Astrocyte of the spinal cord (primary cell): ENCODE measurements around the gene PFN3.
"Not testable (repeated sequence)": the region's sequence is repeated elsewhere in the genome, so short reads cannot be mapped to it uniquely, and the experiment has no call there.

Experiments
- DNase-seq: peaks from one replicate; pipeline ENCODE4 v3.0.0; 2011; ENCODE audit warnings: low read depth, low spot score
- H3K4me3 ChIP-seq: 2 replicates; pipeline ENCODE4 v1.5.1; 2011; ENCODE audit warnings: low read depth, mild to moderate bottlenecking, low read length, moderate library complexity
- in situ Hi-C: cut with HindIII; loops from 2 replicates; pipeline ENCODE4 v1.10.0; 2017; ENCODE audit warnings: low sequenced_read_pairs
- TF ChIP-seq, protein P1 (sequence below): IDR thresholded peaks from 2 replicates; pipeline ENCODE4 v1.5.1; 2012; ENCODE audit warnings: low read depth, mild to moderate bottlenecking, low read length, inconsistent platforms

Gene PFN3

DNA sequence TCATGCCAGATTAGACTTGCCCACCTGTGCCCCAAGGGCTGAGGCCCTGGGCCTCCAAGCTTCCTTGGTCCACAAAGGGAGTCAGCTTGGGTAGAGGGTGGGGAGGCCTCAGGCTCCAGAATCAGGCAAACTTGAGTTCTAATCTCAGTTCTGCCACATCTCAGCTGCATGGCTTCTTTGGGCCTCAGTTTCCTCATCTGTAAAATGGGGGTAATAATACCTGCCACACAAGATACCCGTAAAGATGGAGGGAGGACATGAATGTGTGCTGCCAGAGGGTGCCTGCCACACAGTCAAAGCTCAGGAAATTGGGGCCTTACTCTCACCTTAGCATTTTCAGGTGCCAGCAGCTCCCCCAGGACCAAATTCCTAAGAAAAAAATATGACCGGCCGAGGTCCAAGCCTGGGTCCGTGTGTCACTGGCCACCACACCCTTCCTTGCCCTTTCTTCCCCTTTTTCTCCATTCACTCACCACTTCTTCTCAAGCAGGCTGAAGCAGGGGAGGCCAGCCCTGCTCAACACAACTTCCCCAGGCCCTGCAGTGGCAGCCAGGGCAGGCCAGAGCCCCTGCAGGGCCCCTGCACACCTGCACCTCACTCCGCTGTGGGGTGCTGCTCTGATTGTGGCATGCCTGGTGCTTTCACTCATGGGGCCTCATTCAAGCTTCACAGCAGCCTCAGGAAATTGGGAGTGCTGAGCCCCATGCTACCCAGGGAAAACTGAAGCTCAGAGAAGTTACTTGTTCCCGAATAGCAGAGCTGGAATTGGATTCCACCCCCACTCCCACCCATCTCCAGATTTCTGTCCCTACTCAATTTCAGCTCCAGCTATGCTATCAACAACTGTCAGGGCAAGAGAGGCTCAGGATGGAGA lies 38.8 kb downstream of the PFN3 start:
- TF ChIP-seq, protein P1, sequence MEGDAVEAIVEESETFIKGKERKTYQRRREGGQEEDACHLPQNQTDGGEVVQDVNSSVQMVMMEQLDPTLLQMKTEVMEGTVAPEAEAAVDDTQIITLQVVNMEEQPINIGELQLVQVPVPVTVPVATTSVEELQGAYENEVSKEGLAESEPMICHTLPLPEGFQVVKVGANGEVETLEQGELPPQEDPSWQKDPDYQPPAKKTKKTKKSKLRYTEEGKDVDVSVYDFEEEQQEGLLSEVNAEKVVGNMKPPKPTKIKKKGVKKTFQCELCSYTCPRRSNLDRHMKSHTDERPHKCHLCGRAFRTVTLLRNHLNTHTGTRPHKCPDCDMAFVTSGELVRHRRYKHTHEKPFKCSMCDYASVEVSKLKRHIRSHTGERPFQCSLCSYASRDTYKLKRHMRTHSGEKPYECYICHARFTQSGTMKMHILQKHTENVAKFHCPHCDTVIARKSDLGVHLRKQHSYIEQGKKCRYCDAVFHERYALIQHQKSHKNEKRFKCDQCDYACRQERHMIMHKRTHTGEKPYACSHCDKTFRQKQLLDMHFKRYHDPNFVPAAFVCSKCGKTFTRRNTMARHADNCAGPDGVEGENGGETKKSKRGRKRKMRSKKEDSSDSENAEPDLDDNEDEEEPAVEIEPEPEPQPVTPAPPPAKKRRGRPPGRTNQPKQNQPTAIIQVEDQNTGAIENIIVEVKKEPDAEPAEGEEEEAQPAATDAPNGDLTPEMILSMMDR: no peak
- no peak overlapping the region for H3K4me3 ChIP-seq
- in situ Hi-C loops: no loop called here
- no peak for DNase-seq

DNA sequence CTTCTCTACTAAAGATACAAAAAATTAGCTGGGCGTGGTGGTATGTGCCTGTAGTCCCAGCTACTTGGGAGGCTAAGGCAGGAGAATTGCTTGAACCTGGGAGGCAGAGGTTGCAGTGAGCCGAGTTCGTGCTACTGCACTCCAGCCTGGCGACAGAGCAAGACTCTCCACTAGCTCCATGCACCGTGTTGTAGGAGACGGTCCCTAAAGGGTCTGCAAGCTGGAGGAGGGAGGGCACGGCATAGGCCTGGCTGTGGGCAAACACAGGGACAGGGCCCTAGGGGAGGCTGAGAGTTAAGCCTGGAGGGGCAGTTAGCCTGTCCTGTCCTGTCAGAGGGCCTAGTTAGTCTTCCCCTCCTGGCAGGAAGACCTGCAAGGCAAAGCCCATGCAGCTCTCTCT lies 39.7 kb downstream of the PFN3 start:
- DNase-seq, in situ Hi-C loops: not testable (repeated sequence)

DNA sequence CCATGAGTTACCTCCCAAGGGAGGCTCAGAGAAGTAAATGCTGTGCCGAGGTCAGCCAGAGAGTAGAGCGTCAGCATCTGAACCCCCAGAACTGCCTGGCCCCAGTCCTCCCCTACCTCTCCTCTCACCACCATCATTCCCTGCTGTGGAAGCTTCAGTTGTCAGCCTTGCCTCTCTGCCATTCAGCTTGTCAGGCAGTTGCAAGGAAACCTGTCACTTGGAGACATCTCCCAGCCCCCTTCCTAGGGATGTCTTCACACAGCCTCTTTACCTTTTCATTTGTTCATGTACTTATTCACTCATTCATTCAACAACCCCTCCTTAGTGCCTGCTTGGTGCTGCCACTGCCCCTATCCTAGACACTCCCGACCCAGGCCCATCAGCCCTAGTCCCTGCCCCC lies 40.6 kb downstream of the PFN3 start:
- in situ Hi-C loops: no loop called here
- TF ChIP-seq, protein P1: no peak
- no peak for DNase-seq
- H3K4me3 ChIP-seq: no peak overlapping the region

More for the DNA sequence above, 39.7 kb downstream of the PFN3 start:
- H3K4me3 ChIP-seq: not testable (repeated sequence)

DNA sequence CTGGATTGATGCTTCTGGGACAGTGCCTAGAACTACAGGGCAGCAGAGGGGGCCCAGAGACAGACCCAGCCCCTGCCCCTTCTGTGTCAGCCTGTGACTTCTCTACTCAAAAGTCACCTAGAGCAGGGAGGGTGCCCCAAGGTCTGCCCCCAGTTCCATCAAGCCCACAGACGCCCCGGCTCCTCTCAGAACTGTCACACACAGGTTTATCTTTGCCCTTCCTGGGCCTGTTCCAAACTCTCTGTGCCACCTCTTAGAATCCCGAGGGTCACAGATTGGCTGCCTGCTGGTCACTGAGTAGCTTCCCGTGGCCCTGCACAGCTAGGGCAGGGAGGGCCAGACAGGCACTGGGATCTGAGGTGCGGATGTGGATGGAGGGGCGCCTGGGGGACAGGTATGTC lies 41.0 kb downstream of the PFN3 start:
- DNase-seq: no peak
- in situ Hi-C loops: no loop called here
- no peak overlapping the region for H3K4me3 ChIP-seq
- TF ChIP-seq, protein P1: no peak

DNA sequence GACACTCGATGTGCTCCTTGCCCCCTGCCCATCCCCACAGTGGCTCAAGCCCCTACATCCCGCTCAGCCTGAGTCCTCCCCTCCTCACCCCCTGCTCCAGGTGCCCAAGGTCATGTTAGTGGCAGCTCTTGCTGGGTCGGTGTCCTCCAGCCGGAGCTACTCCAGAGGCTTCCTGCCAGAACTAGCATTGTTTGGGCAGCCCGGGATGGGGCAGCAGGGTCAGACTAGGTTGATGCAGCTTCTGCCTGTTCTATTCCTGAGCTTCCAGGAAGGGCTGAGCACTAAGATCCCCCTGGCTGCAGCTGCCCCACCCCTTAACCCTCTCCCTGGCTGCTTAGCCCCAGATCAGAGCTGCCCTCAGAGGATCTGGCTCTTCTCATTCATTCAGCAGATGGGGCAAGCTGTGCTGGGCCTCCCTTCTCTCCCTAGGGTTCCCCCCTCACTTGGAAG lies 42.1 kb downstream of the PFN3 start:
- no peak overlapping the region for H3K4me3 ChIP-seq
- in situ Hi-C loops: no loop called here

DNA sequence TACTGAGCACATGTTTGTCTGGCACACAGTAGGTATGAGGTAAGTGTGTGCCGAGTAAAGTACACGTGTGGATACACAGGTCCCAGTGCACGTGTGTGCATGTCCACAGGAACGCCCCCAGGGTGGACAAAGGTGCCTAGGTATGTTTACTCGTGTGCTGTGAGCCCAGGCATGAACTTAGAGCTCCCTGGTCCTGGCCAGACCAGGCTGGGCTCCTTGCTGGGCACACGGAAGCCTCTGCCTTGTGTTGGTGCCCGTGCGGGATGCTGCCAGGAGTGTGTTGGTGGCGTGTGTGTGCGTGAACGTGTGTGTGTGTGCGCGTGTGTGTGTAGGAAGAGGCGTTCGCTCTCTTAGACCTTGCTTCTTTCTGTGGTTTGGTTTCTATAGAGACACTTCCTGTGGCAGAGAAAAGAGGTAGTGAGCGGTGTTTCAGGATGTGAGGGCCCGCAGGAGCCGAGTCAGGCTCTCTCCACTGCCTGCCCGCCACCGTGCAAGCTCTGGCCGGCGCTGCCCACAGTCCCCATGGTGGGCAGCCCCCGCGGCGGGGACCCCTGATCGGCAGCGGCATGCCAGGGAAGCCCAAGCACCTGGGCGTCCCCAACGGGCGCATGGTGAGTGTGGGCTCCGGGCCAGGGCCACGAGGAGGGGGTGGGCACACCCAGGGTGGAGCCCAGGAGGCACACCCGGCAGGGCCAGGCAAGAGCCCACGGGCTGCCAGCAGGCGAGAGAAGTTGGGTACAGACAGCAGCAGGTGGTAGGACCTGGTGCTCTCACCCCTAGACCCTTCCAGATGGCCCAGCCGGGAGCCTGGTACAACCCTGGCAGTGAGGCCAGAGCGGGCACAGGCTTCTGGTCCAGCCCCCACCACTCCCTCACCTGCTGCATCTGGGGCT lies 42.8 kb downstream of the PFN3 start, which contains the start of gene RGS14:
Gene RGS14 (plus strand): TSS at position 466 of the 893 bp plus-strand sequence. CDS start 101 bp downstream, at position 567.
- DNase-seq: peak; percentile 18
- TF ChIP-seq, protein P1: no peak
- in situ Hi-C loops: no loop called here
- no peak within 1 kb of the TSS for H3K4me3 ChIP-seq

More for the DNA sequence above, 42.1 kb downstream of the PFN3 start:
- TF ChIP-seq, protein P1: no peak
- no peak for DNase-seq
